Measurements from ENCODE around the gene ANKS3. TPM values are rescaled to one million over a fixed set of nuclear protein-coding genes. Genes with fewer than 3 reads are reported as not detected.

The ANKS3 gene
- total RNA-seq, 6 experiments from 2014 or later = 16.7 to 23.1 (median 19.7) TPM

GRCh38 chr16:4699046-4699556 is 35.0 kb downstream of the ANKS3 start:
- no peak for TF ChIP-seq CTCF (IDR thresholded peaks at IDR 0.05)
- no peaks in the 10 kb centered on the region for H3K9me3 Mint-ChIP-seq
- peaks cover 8% of the 10 kb centered on the region for H3K36me3 Mint-ChIP-seq (ENCODE audit: low read depth)
- no peak for DNase-seq
- H3K27me3 Mint-ChIP-seq (ENCODE audit: insufficient read depth) = peaks cover 5% of the 10 kb centered on the region; the same call in 1 of the 2 replicates
- no peak overlapping the region for H3K27ac Mint-ChIP-seq
- H3K4me3 Mint-ChIP-seq = no peak overlapping the region
- peaks cover 9% of the 10 kb centered on the region for H3K4me1 Mint-ChIP-seq (ENCODE audit: low read depth)

- H3K27me3 Mint-ChIP-seq (ENCODE audit: insufficient read depth) = peaks cover 5% of the 10 kb centered on the region; the same call in 1 of the 2 replicates
- TF ChIP-seq CTCF (IDR thresholded peaks at IDR 0.05) = no peak
- H3K4me3 Mint-ChIP-seq = no peak overlapping the region
- no peak overlapping the region for H3K27ac Mint-ChIP-seq
- no peak for DNase-seq
- no peaks in the 10 kb centered on the region for H3K9me3 Mint-ChIP-seq
- peaks cover 9% of the 10 kb centered on the region for H3K4me1 Mint-ChIP-seq (ENCODE audit: low read depth)
- H3K36me3 Mint-ChIP-seq (ENCODE audit: low read depth) = peaks cover 8% of the 10 kb centered on the region
Measured at GRCh38 chr16:4698321-4699045, 35.6 kb downstream of the ANKS3 start.

GRCh38 chr16:4697848-4698291 is 36.2 kb downstream of the ANKS3 start:
- Mint-ChIP-seq H3K4me1 (ENCODE audit: low read depth) (peaks cover 9% of the 10 kb centered on the region), H3K9me3 (no peaks in the 10 kb centered on the region), H3K4me3 (no peak overlapping the region), H3K36me3 (ENCODE audit: low read depth) (peaks cover 8% of the 10 kb centered on the region), H3K27me3 (ENCODE audit: insufficient read depth) (peaks cover 5% of the 10 kb centered on the region; the same call in 1 of the 2 replicates), H3K27ac (no peak overlapping the region)
- no peak for DNase-seq
- TF ChIP-seq CTCF (IDR thresholded peaks at IDR 0.05) = no peak

- Mint-ChIP-seq H3K27me3 (ENCODE audit: insufficient read depth) (peaks cover 5% of the 10 kb centered on the region; the same call in 1 of the 2 replicates), H3K4me1 (ENCODE audit: low read depth) (peaks cover 16% of the 10 kb centered on the region), H3K36me3 (ENCODE audit: low read depth) (peaks cover 8% of the 10 kb centered on the region), H3K27ac (no peak overlapping the region), H3K4me3 (no peak overlapping the region), H3K9me3 (no peaks in the 10 kb centered on the region)
- no peak for TF ChIP-seq CTCF (IDR thresholded peaks at IDR 0.05)
- no peak for DNase-seq
Measured at GRCh38 chr16:4696905-4697847, 36.9 kb downstream of the ANKS3 start.

- H3K4me3 Mint-ChIP-seq = no peak overlapping the region
- H3K9me3 Mint-ChIP-seq = no peaks in the 10 kb centered on the region
- peaks cover 16% of the 10 kb centered on the region for H3K4me1 Mint-ChIP-seq (ENCODE audit: low read depth)
- no peak for TF ChIP-seq CTCF (IDR thresholded peaks at IDR 0.05)
- H3K27ac Mint-ChIP-seq = no peak overlapping the region
- H3K27me3 Mint-ChIP-seq (ENCODE audit: insufficient read depth) = peaks cover 7% of the 10 kb centered on the region
- H3K36me3 Mint-ChIP-seq (ENCODE audit: low read depth) = peaks cover 8% of the 10 kb centered on the region
- no peak for DNase-seq
Measured at GRCh38 chr16:4696172-4696904, 37.7 kb downstream of the ANKS3 start.

All from HFFc6 (cell line).